Vagina (tissue), 2 donors: ENCODE data around the gene DSE. TPM values are rescaled to one million over a fixed set of nuclear protein-coding genes. Genes with fewer than 3 reads are reported as not detected.

ENCODE experiments used
- DNase-seq, 2 donors: peaks; one replicate each; pipeline ENCODE4 v3.0.0-alpha.2; 2017; ENCODE audit errors: extremely low spot score in 2 of 2
- H3K27ac ChIP-seq: fragments of 200-600 bp; sonication (generic); one replicate; pipeline ENCODE4 v1.5.1; 2019
- H3K27me3 ChIP-seq: fragments of 200-600 bp; sonication (generic); one replicate; pipeline ENCODE4 v1.5.1; 2019
- H3K36me3 ChIP-seq, 2 donors: fragments of 200-600 bp; sonication (generic); one replicate each; pipeline ENCODE4 v1.5.1; 2017 to 2019
- H3K4me1 ChIP-seq: fragments of 200-600 bp; sonication (generic); one replicate; pipeline ENCODE4 v1.5.1; 2019
- H3K4me3 ChIP-seq, 2 donors: fragments of 200-600 bp; sonication (generic); 1 replicate in 1 of 2; 2 replicates in 1 of 2; pipeline ENCODE4 v1.5.1; 2016 to 2019
- H3K9me3 ChIP-seq: fragments of 200-600 bp; sonication (generic); one replicate; pipeline ENCODE4 v1.5.1; 2019
- CTCF ChIP-seq, 3 experiments: fragments of 450-650 bp in 2 of 3; fragments of 200-600 bp in 1 of 3; sonication (generic) in 1 of 3; IDR thresholded peaks; one replicate each; pipeline ENCODE4 v1.5.1; 2017 to 2019; ENCODE audit warnings: antibody characterized with exemption in 3 of 3, mild to moderate bottlenecking in 2 of 3, moderate library complexity in 2 of 3
- POLR2A ChIP-seq, 2 donors: fragments of 450-650 bp; IDR thresholded peaks; one replicate each; pipeline ENCODE4 v1.6.1; 2017; ENCODE audit warnings: antibody characterized with exemption in 2 of 2, mild to moderate bottlenecking in 2 of 2, moderate library complexity in 2 of 2
- POLR2AphosphoS5 ChIP-seq, 2 donors: sonication (generic); formaldehyde crosslinking; IDR thresholded peaks; one replicate each; pipeline ENCODE4 v1.9.0; 2017; ENCODE audit warnings: antibody characterized with exemption in 2 of 2, mild to moderate bottlenecking in 2 of 2, low read depth in 1 of 2; ENCODE audit not compliant: insufficient read depth in 1 of 2
- intact Hi-C: fragments of 100-400 bp; cut with DNase I; formaldehyde crosslinking; loops from one replicate; pipeline ENCODE4 v1.15.1; 2023
- total RNA-seq: library from RNA; depleted of rRNA; stranded (reverse); fragments of >200 nt; gene quantifications from one replicate; pipeline ENCODE4 v1.2.3, GENCODE V29; 2016

The DSE gene
- total RNA-seq, 1 donor from 2014 or later: 33.1 TPM

GRCh38 chr6:116369540-116369939 lies 1.2 kb upstream of the DSE start:
- intact Hi-C loops: no loop called here
- H3K9me3 ChIP-seq: no peaks in the 10 kb centered on the region
- no peaks in the 10 kb centered on the region for H3K36me3 ChIP-seq
- H3K27ac ChIP-seq: peak overlapping the region; percentile 95
- TF ChIP-seq POLR2AphosphoS5 (IDR thresholded peaks at IDR 0.05; ENCODE audit: insufficient read depth in 1 of 2, low read depth in 1 of 2) (no peak), POLR2A (IDR thresholded peaks at IDR 0.05) (no peak), CTCF (IDR thresholded peaks at IDR 0.05) (no peak)
- no peaks in the 10 kb centered on the region for H3K27me3 ChIP-seq
- H3K4me3 ChIP-seq: peak overlapping the region; percentile 77 to 89
- no peak for DNase-seq
- peaks cover 44% of the 10 kb centered on the region for H3K4me1 ChIP-seq

- Histone ChIP-seq H3K9me3 (no peaks in the 10 kb centered on the region), H3K36me3 (no peaks in the 10 kb centered on the region), H3K27ac (peak overlapping the region; percentile 95), H3K27me3 (no peaks in the 10 kb centered on the region), H3K4me1 (peaks cover 50% of the 10 kb centered on the region), H3K4me3 (peak overlapping the region; percentile 77 to 89)
- intact Hi-C loops: no loop called here
- DNase-seq: peak in 1 of 2 donors; percentile 91
- TF ChIP-seq CTCF (IDR thresholded peaks at IDR 0.05): no peak
- peak in 1 of 2 donors; percentile 52 for TF ChIP-seq POLR2AphosphoS5 (IDR thresholded peaks at IDR 0.05; ENCODE audit: insufficient read depth in 1 of 2, low read depth in 1 of 2)
- no peak for TF ChIP-seq POLR2A (IDR thresholded peaks at IDR 0.05)
Observed at GRCh38 chr6:116369964-116370759, 585 bp upstream of the DSE start.

- intact Hi-C loops: no loop called here
- DNase-seq: no peak
- Histone ChIP-seq H3K9me3 (no peaks in the 10 kb centered on the region), H3K4me1 (peaks cover 60% of the 10 kb centered on the region), H3K27ac (peak overlapping the region; percentile 95), H3K4me3 (peak overlapping the region; percentile 77 to 89), H3K36me3 (no peaks in the 10 kb centered on the region), H3K27me3 (no peaks in the 10 kb centered on the region)
- TF ChIP-seq POLR2A (IDR thresholded peaks at IDR 0.05) (peak in 1 of 2 donors; percentile 39), CTCF (IDR thresholded peaks at IDR 0.05) (no peak), POLR2AphosphoS5 (IDR thresholded peaks at IDR 0.05; ENCODE audit: insufficient read depth in 1 of 2, low read depth in 1 of 2) (peak in 1 of 2 donors; percentile 86)
Observed at GRCh38 chr6:116371120-116371917, 572 bp downstream of the DSE start.

GRCh38 chr6:116371918-116372209 lies 1.1 kb downstream of the DSE start:
- Histone ChIP-seq H3K4me3 (peak overlapping the region; percentile 77 to 89), H3K36me3 (no peaks in the 10 kb centered on the region), H3K4me1 (peaks cover 66% of the 10 kb centered on the region), H3K9me3 (no peaks in the 10 kb centered on the region), H3K27me3 (no peaks in the 10 kb centered on the region), H3K27ac (peak overlapping the region; percentile 95)
- no peak for DNase-seq
- TF ChIP-seq CTCF (IDR thresholded peaks at IDR 0.05) (no peak), POLR2AphosphoS5 (IDR thresholded peaks at IDR 0.05; ENCODE audit: insufficient read depth in 1 of 2, low read depth in 1 of 2) (no peak), POLR2A (IDR thresholded peaks at IDR 0.05) (no peak)
- intact Hi-C loops: no loop called here
